H1 (cell line): ENCODE results near the gene UBN2. TPM values are rescaled to one million over a fixed set of nuclear protein-coding genes. Genes with fewer than 3 reads are reported as not detected.

Experiments
- CTCF ChIA-PET: fragments of 300-600 bp; sonication (Branson Sonifier 250); formaldehyde crosslinking; loops from one replicate; lab custom pipeline; 2021; ENCODE audit not compliant: partially characterized antibody; lab: Charles Lee
- POLR2A ChIA-PET: fragments of 300-600 bp; sonication (Branson Sonifier 250); formaldehyde crosslinking; loops from one replicate; lab custom pipeline; 2021; ENCODE audit warnings: inconsistent platforms; ENCODE audit not compliant: partially characterized antibody; lab: Charles Lee
- DNase-seq, 2 experiments: peaks; one replicate each; pipeline versions ENCODE4 v3.0.0 to v3.0.0-alpha.2; 2010 to 2022; ENCODE audit warnings: low spot score in 2 of 2, low read depth in 1 of 2, mixed read lengths in 1 of 2
- FAIRE-seq: peaks from 2 replicates; lab custom pipeline; 2011; peaks lifted over from hg19 to GRCh38; lab: Jason Lieb, UNC
- H2AFZ ChIP-seq: 2 replicates; pipeline ENCODE4 v1.8.1; 2012; ENCODE audit warnings: low read length, inconsistent platforms
- H2AK5ac ChIP-seq: 2 replicates; pipeline ENCODE4 v1.6.1; 2013; ENCODE audit warnings: low read depth, low read length
- H2BK120ac ChIP-seq: replicated peaks from 2 replicates; pipeline ENCODE3; 2013; ENCODE audit warnings: low read depth, low read length, inconsistent platforms
- H2BK12ac ChIP-seq: 2 replicates; pipeline ENCODE4 v1.6.1; 2013; ENCODE audit warnings: low read depth, low read length
- H2BK15ac ChIP-seq: 2 replicates; pipeline ENCODE4 v1.6.1; 2013; ENCODE audit warnings: low read length
- H2BK20ac ChIP-seq: 2 replicates; pipeline ENCODE4 v1.6.1; 2013; ENCODE audit warnings: low read length
- H2BK5ac ChIP-seq: 2 replicates; pipeline ENCODE4 v1.6.1; 2013; ENCODE audit warnings: low read depth, low read length
- H3K14ac ChIP-seq: 2 replicates; pipeline ENCODE4 v1.6.1; 2013; ENCODE audit warnings: inconsistent platforms; ENCODE audit not compliant: insufficient read length
- H3K18ac ChIP-seq: 2 replicates; pipeline ENCODE4 v1.6.1; 2013; ENCODE audit warnings: low read length; ENCODE audit errors: extremely low read depth
- H3K23ac ChIP-seq: 2 replicates; pipeline ENCODE4 v1.6.1; 2013; ENCODE audit warnings: inconsistent platforms; ENCODE audit not compliant: insufficient read length
- H3K23me2 ChIP-seq: 2 replicates; pipeline ENCODE4 v1.6.1; 2013; ENCODE audit warnings: low read depth, low read length
- H3K27ac ChIP-seq: 2 replicates; pipeline ENCODE4 v1.6.1; 2011; ENCODE audit warnings: low read depth, low read length, inconsistent platforms
- H3K27me3 ChIP-seq, 4 experiments: replicated peaks in 1 of 4; 1 replicate in 1 of 4; 2 replicates in 3 of 4; pipeline versions ENCODE4 v1.6.1 to v1.8.1; 2011 to 2013; ENCODE audit warnings: low read length in 3 of 4, mild to moderate bottlenecking in 3 of 4, inconsistent platforms in 2 of 4, mixed read lengths in 2 of 4, moderate library complexity in 1 of 4; ENCODE audit not compliant: control insufficient read depth in 3 of 4, insufficient read depth in 3 of 4; ENCODE audit errors: extremely low read depth in 1 of 4
- H3K36me3 ChIP-seq, 4 experiments: 2 replicates each; pipeline versions ENCODE4 v1.6.1 to v1.8.1; 2011 to 2013; ENCODE audit warnings: mild to moderate bottlenecking in 4 of 4, low read length in 3 of 4, moderate library complexity in 2 of 4, control low read depth in 1 of 4, inconsistent platforms in 1 of 4; ENCODE audit not compliant: insufficient read depth in 4 of 4, control insufficient read depth in 2 of 4
- H3K4ac ChIP-seq: replicated peaks from 2 replicates; pipeline ENCODE3; 2013; ENCODE audit warnings: low read length, low read depth, mixed read lengths, inconsistent platforms; ENCODE audit not compliant: insufficient read length
- H3K4me1 ChIP-seq, 4 experiments: replicated peaks in 1 of 4; 1 replicate in 1 of 4; 2 replicates in 3 of 4; pipeline versions ENCODE4 v1.6.1 to v1.8.1; 2011 to 2013; ENCODE audit warnings: low read length in 3 of 4, inconsistent platforms in 2 of 4, mixed read lengths in 1 of 4; ENCODE audit not compliant: insufficient read depth in 4 of 4, control insufficient read depth in 3 of 4
- H3K4me2 ChIP-seq, 2 experiments: 2 replicates each; pipeline versions ENCODE4 v1.6.1 to v1.8.1; 2011 to 2013; ENCODE audit warnings: low read depth in 2 of 2, low read length in 2 of 2, control low read depth in 1 of 2, inconsistent platforms in 1 of 2, mild to moderate bottlenecking in 1 of 2; ENCODE audit not compliant: insufficient read depth in 1 of 2
- H3K4me3 ChIP-seq, 4 experiments: fragments of 200-600, 300-600 bp in 1 of 4; sonication (generic), shearing (Covaris generic), sonication (Bioruptor Twin) in 1 of 4; 2 replicates each; pipeline versions ENCODE4 v1.5.1 to v1.8.1; 2011 to 2016; ENCODE audit warnings: low read length in 4 of 4, low read depth in 3 of 4, control low read depth in 2 of 4, inconsistent platforms in 2 of 4, mild to moderate bottlenecking in 2 of 4, mixed read lengths in 1 of 4, moderate library complexity in 1 of 4; ENCODE audit not compliant: insufficient read depth in 2 of 4; ENCODE audit errors: extremely low read depth in 1 of 4
- H3K56ac ChIP-seq: replicated peaks from 2 replicates; pipeline ENCODE3; 2013; ENCODE audit warnings: low read depth, mild to moderate bottlenecking, mixed read lengths, low read length, inconsistent platforms; ENCODE audit not compliant: insufficient read length
- H3K79me1 ChIP-seq: 2 replicates; pipeline ENCODE4 v1.6.1; 2013; ENCODE audit warnings: low read depth, low read length, control low read depth
- H3K79me2 ChIP-seq, 2 experiments: 2 replicates each; pipeline versions ENCODE4 v1.6.1 to v1.8.1; 2012 to 2013; ENCODE audit warnings: low read length in 2 of 2, mild to moderate bottlenecking in 2 of 2, inconsistent platforms in 1 of 2; ENCODE audit not compliant: insufficient read depth in 2 of 2, control insufficient read depth in 1 of 2
- H3K9ac ChIP-seq, 4 experiments: replicated peaks in 1 of 4; 1 replicate in 1 of 4; 2 replicates in 3 of 4; pipeline versions ENCODE4 v1.6.1 to v1.8.1; 2011 to 2013; ENCODE audit warnings: low read depth in 3 of 4, low read length in 3 of 4, control low read depth in 2 of 4, mild to moderate bottlenecking in 2 of 4, moderate library complexity in 2 of 4, inconsistent platforms in 1 of 4; ENCODE audit errors: extremely low read depth in 1 of 4
- H3K9me3 ChIP-seq, 2 experiments: 2 replicates each; pipeline versions ENCODE4 v1.6.1 to v1.8.1; 2012 to 2013; ENCODE audit warnings: mild to moderate bottlenecking in 2 of 2, moderate library complexity in 2 of 2, control low read depth in 1 of 2, inconsistent platforms in 1 of 2, low read depth in 1 of 2, low read length in 1 of 2, mixed read lengths in 1 of 2; ENCODE audit not compliant: insufficient read depth in 2 of 2
- H4K20me1 ChIP-seq, 2 experiments: replicated peaks in 1 of 2; 2 replicates each; pipeline versions ENCODE3 to v1.8.1; 2011 to 2013; ENCODE audit warnings: inconsistent platforms in 2 of 2, low read length in 2 of 2, mild to moderate bottlenecking in 1 of 2; ENCODE audit not compliant: insufficient read depth in 2 of 2, control insufficient read depth in 1 of 2
- H4K5ac ChIP-seq: 2 replicates; pipeline ENCODE4 v1.6.1; 2013; ENCODE audit warnings: low read length, low read depth, mixed read lengths, inconsistent platforms; ENCODE audit not compliant: insufficient read length
- H4K8ac ChIP-seq: 2 replicates; pipeline ENCODE4 v1.8.0; 2013; ENCODE audit warnings: mild to moderate bottlenecking, moderate library complexity, low read length, inconsistent platforms; ENCODE audit not compliant: insufficient read depth; ENCODE audit errors: extremely low read depth
- H4K91ac ChIP-seq: replicated peaks from 2 replicates; pipeline ENCODE3; 2013; ENCODE audit warnings: low read length, mixed read lengths, inconsistent platforms; ENCODE audit not compliant: insufficient read length
- EZH2 ChIP-seq: fragments of 200-600 bp; sonication (generic); IDR thresholded peaks from 2 replicates; pipeline ENCODE4 v1.7.1; 2012; ENCODE audit warnings: low read depth, mild to moderate bottlenecking, moderate library complexity, low read length, inconsistent platforms; ENCODE audit not compliant: severe bottlenecking
- GABPA ChIP-seq: IDR thresholded peaks from 2 replicates; pipeline ENCODE4 v1.6.1; 2011; ENCODE audit warnings: mild to moderate bottlenecking, low read length, moderate library complexity, borderline replicate concordance; ENCODE audit not compliant: insufficient read depth
- SUZ12 ChIP-seq: fragments of 200-600 bp; sonication (generic); IDR thresholded peaks from 2 replicates; pipeline ENCODE4 v1.6.1; 2012; ENCODE audit warnings: mild to moderate bottlenecking, inconsistent platforms, low read length, moderate library complexity, mixed read lengths
- TBP ChIP-seq: IDR thresholded peaks from 2 replicates; pipeline ENCODE4 v1.6.1; 2011; ENCODE audit warnings: low read depth, low read length, improper control_type of control experiment
- WGBS, 2 experiments: shearing (Covaris generic) in 1 of 2; methylation state at CpG; one replicate each; pipeline versions ENCODE4 v1.1.6 to v1.1.7; 2013 to 2015; ENCODE audit warnings: low lambda C conversion rate in 2 of 2, mixed read lengths in 2 of 2, inconsistent platforms in 1 of 2, low coverage in 1 of 2, missing lambda C conversion rate in 1 of 2; ENCODE audit not compliant: insufficient replicate concordance in 2 of 2, insufficient coverage in 1 of 2, insufficient read length in 1 of 2; ENCODE audit errors: extremely low coverage in 1 of 2, missing lambda C conversion rate in 1 of 2; 5-methylcytosine and 5-hydroxymethylcytosine counted together
- polyA plus RNA-seq, 7 experiments: library from polyadenylated mRNA; depleted of rRNA in 3 of 7; stranded (reverse) in 5 of 7; unstranded in 2 of 7; fragments of >200 nt in 5 of 7; fragments of 200-250 nt in 2 of 7; gene quantifications; 1 replicate in 5 of 7; 2 replicates in 1 of 7; 4 replicates in 1 of 7; pipeline versions ENCODE4 v1.2.1 to v1.2.3, GENCODE V29; 2011 to 2013; ENCODE audit warnings: missing spikeins in 2 of 7, mixed read lengths in 2 of 7
- total RNA-seq: library from RNA; stranded (reverse); fragmentation: NEBNext Ultra II Directional; extraction: Animal tissue kit (Norgen Biotek cat#: 25700); gene quantifications from 2 replicates; pipeline ENCODE4 v1.2.1, GENCODE V29; 2021
- TF ChIP-seq, protein P1 (sequence below): IDR thresholded peaks from 2 replicates; pipeline ENCODE4 v1.6.1; 2012; ENCODE audit warnings: low read length, inconsistent platforms

UBN2 gene
- total and polyA plus RNA-seq, 2 of the 8 experiments (the other 6 are each of a cell fraction or from before 2014, with no cell fraction given): 4.1 to 39.6 TPM

DNA sequence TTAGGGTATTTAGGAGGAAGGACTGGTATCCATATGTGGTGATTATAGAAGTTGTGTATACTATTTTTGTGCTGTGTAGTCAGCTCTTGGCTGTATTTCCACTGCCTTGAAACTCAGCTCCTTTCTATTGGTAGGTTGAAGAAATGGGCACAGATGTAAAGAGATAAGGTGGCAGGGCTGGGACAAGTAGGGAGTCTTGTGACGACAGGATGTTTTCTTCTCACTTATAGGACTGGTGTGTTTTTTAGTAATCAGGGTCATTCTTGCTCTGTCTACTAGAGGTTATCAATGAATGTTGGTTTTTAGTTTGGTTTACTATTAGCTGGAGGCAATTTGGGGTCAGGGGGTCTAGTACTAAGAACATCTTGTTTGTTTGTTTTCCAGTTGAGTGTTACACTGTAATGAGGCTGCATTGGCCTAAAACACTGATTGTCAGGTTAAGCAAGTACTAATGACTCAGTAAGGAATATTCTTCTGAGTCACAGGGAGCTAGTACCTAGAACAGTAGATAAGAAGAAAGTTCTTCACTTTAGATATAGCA, 11.8 kb downstream of the UBN2 start:
- no peak for FAIRE-seq
- H2AFZ ChIP-seq: no peak overlapping the region
- TF ChIP-seq GABPA (no peak), EZH2 (no peak), TBP (no peak), SUZ12 (no peak)
- TF ChIP-seq, protein P1, sequence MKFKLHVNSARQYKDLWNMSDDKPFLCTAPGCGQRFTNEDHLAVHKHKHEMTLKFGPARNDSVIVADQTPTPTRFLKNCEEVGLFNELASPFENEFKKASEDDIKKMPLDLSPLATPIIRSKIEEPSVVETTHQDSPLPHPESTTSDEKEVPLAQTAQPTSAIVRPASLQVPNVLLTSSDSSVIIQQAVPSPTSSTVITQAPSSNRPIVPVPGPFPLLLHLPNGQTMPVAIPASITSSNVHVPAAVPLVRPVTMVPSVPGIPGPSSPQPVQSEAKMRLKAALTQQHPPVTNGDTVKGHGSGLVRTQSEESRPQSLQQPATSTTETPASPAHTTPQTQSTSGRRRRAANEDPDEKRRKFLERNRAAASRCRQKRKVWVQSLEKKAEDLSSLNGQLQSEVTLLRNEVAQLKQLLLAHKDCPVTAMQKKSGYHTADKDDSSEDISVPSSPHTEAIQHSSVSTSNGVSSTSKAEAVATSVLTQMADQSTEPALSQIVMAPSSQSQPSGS: no peak

More for the DNA sequence above, 11.8 kb downstream of the UBN2 start:
- H3K9ac ChIP-seq: no peak overlapping the region
- H2BK12ac ChIP-seq: no peak overlapping the region
- H3K14ac ChIP-seq: no peak overlapping the region
- H3K79me2 ChIP-seq: no peaks in the 10 kb centered on the region
- no peak overlapping the region for H2AK5ac ChIP-seq
- no peak overlapping the region for H3K4me3 ChIP-seq
- H4K91ac ChIP-seq: no peak overlapping the region
- H3K27ac ChIP-seq: no peak overlapping the region
- H3K79me1 ChIP-seq: no peaks in the 10 kb centered on the region
- H3K23ac ChIP-seq: no peak overlapping the region
- no peaks in the 10 kb centered on the region for H3K23me2 ChIP-seq
- no peaks in the 10 kb centered on the region for H4K20me1 ChIP-seq
- H4K8ac ChIP-seq: no peak overlapping the region
- no peak overlapping the region for H3K56ac ChIP-seq
- no peak for DNase-seq
- POLR2A ChIA-PET: interaction anchor here (1.4 kb wide), 1 partner anchor 11 kb away, joined by 5 read pairs; no protein-coding TSS in a partner anchor
- H2BK15ac ChIP-seq: no peak overlapping the region
- H3K4me2 ChIP-seq: no peak overlapping the region
- H3K36me3 ChIP-seq: peaks cover 2 to 31% (median 21%) of the 10 kb centered on the region in 4 experiments; a peak in 7 of 8 replicates
- no peaks in the 10 kb centered on the region for H3K4me1 ChIP-seq
- no peak overlapping the region for H2BK20ac ChIP-seq
- H2BK5ac ChIP-seq: no peak overlapping the region
- H3K9me3 ChIP-seq: no peaks in the 10 kb centered on the region
- no peaks in the 10 kb centered on the region for H3K27me3 ChIP-seq
- 100% methylated on average over 1 of the region's 1 CpG; no CpG with 5 or more reads in 1 of the 2 experiments for WGBS, 2 experiments
- H2BK120ac ChIP-seq: no peak overlapping the region
- H3K18ac ChIP-seq: no peak overlapping the region
- CTCF ChIA-PET: interaction anchor here (1.7 kb wide), 1 partner anchor 226 kb away, joined by 4 read pairs; no protein-coding TSS in a partner anchor
- H3K4ac ChIP-seq: no peak overlapping the region
- H4K5ac ChIP-seq: no peak overlapping the region
